HG02623 (cell line): ENCODE results near the gene IGFLR1.
"Not testable (repeated sequence)": the region's sequence is repeated elsewhere in the genome, so short reads cannot be mapped to it uniquely, and the experiment has no call there.

Source experiments
- ATAC-seq: cut with Tn5 transposase; IDR thresholded peaks from one replicate; pipeline ENCODE4 v1.9.1; 2021; ENCODE audit warnings: moderate library complexity; ENCODE audit not compliant: unreplicated experiment

Gene IGFLR1

GRCh38 chr19:35777961-35778360 is 35.7 kb upstream of the IGFLR1 start:
- no peak for ATAC-seq

DNA sequence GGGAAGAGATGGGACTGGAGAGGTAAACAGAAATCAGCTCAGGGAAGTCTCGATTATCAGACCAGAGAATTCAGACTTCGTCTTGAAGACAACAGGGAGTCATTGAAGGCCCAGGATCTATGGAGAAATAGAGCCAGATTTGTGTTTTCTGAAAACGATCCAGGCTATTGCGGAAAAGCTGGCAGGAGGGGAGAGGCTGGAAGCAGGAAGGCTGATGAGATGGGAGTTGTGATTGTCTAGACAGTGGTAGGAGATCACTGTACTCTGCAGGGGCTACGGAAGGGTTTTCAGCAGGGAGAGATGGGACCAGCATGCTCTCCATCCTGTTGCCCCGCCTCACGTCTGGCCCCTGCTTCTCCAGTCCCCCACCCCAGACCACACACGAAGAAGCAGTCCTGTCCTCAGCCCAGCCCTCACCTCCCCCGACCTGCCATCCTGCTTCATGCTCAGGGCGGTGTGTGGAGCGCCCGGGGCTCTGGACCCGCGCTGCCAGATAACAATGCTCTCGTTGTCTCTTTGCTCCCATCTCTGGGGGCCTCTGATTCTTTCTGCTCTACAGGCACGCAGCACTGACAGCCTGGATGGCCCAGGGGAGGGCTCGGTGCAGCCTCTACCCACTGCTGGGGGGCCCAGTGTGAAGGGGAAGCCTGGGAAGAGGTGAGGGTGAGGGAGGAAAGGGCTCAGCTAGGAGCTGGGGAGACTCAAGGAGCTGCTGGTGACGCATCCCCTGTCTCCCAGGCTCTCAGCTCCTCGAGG is 35.0 kb upstream of the IGFLR1 start:
- ATAC-seq = no peak

GRCh38 chr19:35776102-35776788 is 34.0 kb upstream of the IGFLR1 start:
- no peak for ATAC-seq

DNA sequence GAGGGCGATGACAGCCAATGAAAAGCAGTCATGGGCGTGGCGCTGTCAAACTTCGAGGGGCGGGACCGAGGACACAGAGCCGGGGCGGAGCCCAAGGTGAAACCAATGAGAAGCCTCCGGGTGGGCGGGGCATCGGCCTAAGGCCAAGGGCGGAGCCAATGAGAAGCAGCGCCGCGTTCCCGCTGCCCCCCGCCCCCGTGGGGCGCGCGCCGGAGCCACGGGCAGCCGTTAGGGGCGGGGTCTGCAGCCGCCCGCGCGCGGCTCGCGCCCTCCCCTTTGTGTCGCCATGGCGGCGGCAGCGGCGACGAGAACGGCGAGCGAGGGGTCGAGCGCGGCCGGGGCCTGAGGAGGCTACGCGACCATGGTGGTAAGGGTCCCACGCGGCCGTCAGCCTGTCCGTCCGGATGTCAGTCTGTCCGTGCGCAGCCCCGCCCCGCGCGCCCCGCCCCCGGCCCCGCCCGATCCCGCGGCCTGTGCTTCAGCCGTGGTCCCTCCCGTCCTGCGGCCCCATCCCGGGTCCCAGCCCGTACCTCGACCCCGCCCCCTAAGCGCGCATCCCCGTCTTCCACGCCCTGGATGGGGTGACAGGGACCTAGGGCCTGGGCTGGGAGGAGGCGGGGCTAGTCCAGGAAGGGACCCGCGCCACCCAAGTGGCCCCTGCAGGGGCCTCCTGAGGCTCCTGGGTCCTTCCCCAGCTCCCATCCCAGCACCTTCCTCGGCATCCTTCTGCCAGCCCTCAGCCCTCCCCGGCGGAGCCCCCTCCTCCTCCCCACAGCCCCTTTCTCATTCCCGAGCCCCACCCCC is 33.2 kb upstream of the IGFLR1 start, which contains the start of gene ARHGAP33:
ARHGAP33 (plus strand) TSS at position 267 of the 804 bp plus-strand sequence; CDS start at position 362, 95 bp downstream.
- ATAC-seq = peak; percentile 88

DNA sequence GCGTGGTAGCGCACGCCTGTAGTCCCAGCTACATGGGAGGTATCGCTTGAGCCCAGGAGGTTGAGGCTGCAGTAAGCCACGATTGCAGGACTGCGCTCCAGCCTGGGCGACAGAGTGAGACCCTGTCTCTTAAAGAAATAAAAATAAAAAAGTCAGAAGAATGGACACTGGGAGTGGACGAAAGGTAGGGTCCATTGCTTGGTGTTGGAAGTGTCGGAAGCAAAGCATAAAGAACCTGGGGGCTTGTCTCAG is 32.7 kb upstream of the IGFLR1 start:
- ATAC-seq = no peak

DNA sequence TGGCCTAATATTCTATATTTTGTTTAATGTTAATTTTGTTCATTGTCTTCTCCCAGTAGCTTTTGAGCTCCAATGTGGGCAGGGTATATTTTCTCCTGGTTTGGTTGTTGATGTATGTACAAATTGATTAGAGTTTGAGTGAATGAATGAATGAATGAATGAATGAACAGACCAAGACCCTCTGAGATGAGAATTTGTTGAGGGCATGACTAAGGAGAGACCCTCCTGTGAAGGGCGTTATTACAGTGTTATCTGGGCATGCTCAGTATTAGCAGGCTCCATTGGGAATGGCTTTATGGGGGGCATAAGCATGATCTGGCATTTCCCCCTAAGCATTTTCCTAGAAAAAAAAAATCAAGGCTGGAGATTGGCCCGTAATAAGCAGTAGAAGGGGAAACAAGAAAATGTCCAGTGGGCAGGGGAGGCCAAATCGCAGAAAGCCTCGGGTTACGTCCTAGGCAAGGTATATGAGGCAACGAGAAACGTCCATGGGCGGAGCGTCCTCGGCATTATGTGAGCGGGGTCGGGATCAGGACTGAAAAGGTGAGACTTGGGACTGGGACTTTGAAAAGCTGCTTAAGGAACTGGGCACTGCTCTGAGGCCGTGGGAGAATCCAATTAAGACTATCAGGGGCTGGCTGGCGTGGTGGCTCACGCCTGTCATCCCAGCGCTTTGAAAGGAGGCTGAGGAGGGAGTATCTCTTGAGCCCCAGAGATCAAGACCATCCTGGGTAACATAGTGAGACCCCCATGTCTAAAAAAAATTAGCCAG is 32.2 kb upstream of the IGFLR1 start:
- no peak for ATAC-seq

GRCh38 chr19:35773020-35773806 is 31.0 kb upstream of the IGFLR1 start:
- no peak for ATAC-seq

GRCh38 chr19:35772362-35772761 is 30.1 kb upstream of the IGFLR1 start:
- not testable (repeated sequence) for ATAC-seq

DNA sequence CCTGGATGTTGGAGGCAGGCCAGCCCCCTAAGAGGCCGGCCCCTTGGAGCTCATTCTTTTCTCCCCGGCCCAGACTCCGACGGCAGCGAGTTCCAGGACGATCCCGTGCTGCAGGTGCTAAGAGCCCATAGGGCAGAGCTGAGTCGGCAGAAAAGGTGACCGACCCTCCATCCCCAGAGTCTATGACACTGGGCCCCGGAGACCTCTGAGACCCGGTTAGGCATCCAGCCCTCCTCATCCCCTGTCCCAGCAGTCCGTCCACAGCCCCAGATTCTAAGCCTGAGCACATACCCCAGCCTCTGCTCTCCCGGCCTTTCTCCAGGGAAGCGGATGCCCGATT is 25.8 kb upstream of the IGFLR1 start:
- ATAC-seq = no peak

DNA sequence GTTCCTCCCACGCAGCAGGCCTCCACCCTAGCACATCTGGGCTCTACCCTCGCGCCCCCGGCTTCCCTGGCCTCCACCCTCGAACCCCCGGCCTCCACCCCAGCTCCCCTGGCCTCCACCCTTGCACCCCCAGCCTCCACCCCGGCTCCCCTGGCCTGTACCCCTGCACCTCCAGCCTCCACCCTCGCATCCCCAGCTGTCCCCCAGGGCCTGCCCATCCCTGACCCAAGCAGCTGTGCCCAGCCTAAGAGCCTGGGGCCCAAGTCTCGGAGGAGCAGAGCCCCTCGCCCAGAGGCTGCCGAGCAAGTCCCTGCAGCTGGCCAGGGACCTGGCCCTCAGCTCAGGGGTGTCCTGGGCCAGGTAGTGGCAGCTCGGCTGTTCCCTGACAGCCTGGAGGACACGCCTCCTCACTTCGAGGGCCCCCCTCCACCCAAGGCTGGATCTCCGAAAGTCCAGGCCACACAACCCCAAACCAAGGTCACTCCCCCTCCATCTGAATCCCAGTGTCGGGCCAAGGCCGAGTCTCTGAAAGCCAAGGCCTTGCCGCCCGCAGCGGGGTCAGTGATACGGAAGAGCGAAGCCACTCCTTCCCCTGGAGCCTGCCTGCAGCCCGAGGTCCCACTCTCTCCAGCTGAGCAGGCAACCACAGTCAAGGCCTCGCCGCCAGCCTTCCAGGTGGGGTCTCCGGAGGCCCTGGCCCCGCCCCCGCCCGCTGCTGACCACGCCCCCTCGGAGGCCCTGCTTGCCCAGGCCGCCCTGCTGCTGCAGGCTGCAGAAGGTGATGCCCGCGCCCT is 25.2 kb upstream of the IGFLR1 start:
- ATAC-seq = no peak

- no peak for ATAC-seq
Measured at GRCh38 chr19:35766571-35767104, 24.4 kb upstream of the IGFLR1 start.

DNA sequence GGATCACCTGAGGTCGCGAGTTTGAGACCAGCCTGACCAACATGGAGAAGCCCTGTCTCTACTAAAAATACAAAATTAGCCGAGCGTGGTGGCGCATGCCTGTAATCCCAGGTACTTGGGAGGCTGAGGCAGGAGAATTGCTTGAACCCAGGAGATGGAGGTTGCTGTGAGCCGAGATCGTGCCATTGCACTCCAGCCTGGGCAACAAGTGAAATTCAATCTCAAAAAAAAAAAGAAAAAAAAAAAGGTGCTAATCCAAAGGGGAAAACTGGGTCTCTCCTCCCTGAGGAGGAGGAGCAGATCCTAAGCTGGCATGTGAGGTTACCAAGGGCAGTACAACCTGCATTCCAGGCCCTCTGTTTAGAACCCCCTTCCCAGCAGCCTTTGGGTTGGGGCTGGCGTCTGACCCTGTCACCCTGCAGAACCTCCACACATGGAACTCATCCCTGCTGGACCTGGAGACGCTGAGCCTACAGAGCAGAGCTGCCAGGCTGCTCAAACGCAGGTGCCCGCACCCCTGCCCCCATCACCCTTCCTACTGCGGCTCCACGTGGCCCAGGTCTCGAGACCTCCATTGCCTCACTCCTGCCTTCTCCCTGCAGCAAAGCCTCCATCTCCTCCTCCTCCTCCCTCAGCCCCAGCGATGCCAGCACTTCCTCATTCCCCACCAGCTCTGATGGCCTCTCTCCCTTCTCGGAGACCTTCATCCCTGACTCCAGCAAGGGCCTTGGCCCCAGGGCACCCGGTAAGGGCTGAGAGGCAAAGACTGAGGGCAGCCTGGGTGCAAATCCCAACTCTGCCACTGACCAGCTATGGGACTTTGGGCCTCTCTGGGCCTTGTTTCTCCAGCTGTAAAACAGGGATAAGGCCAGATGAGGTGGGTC is 22.4 kb upstream of the IGFLR1 start:
- ATAC-seq = no peak

DNA sequence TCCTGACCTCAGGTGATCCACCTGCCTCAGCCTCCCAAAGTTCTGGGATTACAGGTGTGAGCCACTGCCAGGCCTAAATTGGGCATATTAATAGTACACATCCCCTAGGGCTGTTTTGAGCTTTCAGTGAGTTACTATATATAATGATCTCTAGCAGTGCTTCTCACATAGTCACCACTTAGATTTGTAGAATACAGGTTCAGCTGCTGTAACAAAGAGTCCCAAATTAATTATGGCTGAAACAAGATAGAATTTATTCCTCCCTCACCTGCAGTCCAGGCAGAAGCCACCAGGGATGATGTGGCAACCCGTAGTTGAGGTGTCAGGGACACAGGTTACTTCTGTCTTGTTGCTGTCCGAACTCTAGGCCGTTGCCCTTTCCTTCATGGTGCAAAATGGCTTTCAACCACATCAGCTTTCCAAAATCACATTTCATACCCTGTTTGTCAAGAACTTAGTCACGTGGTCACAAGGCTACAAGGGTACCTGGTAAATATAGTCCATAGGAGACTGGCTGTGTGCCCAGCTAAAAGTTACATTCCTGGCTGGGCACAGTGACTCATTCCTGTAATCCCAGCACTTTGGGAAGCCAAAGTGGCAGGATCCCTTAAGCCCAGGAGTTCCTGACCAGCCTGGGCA is 18.6 kb upstream of the IGFLR1 start:
- no peak for ATAC-seq

- ATAC-seq = no peak
Measured at GRCh38 chr19:35759697-35760096, 17.4 kb upstream of the IGFLR1 start.

GRCh38 chr19:35757749-35758608 is 15.7 kb upstream of the IGFLR1 start, which contains the start of gene PROSER3:
Gene PROSER3, plus strand, starts transcription at chr19:35758176. Its CDS starts 40 bp downstream, at chr19:35758216.
- peak; percentile 94 for ATAC-seq

DNA sequence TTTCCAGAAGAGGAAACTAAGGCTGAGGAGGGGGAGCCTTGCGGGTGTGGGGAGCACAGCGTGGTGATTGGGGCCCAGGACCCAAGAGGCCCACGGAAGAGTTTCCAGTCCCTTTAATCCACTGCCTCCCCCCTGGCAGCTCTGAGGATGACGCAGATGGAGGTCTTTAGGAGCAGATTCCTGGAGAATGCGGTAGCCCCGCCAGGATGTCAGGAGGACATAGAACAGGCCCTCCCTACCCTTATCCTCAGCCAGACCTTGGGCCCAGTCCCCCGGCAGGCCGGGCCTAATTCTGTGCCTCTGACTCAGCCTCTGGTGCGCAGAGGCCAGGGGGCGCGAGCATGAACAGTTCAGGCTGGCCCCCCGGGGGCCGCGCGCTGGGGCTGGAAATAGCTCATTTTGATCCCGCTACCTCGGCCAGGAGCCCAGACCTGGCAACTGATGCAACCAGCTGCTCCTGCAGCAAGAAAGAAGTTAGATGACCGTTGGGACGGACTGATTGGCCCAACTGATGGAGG is 15.0 kb upstream of the IGFLR1 start:
- no peak for ATAC-seq
